Measurements from ENCODE around the gene TGFB2. TPM values are rescaled to one million over a fixed set of nuclear protein-coding genes. Genes with fewer than 3 reads are reported as not detected.

The TGFB2 gene
- total RNA-seq, 2 experiments from 2014 or later = 0.11 TPM

DNA sequence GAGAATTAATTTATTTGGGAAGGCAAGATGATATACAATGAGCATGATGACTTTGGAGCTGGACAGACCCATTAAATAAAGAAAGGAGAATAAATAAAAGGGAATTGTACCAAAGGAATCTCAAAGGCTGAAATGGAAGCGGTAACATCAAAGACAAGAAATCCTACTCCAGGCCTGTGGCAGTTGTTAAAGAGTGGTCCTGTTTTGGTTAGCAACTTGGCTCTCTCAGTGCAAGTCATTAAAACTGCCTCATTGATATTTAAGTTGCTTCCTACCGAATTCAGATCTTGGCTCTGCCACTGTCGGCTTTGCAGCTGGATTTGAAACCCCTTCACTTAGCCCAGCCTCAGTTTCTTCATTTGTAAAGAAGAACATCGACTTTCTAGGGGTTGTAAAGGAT is 10.1 kb downstream of the TGFB2 start:
- H3K27me3 ChIP-seq (ENCODE audit: control insufficient read depth in 1 of 2, insufficient read depth in 2 of 2, low read length in 2 of 2) = no peaks in the 10 kb centered on the region
- Mint-ChIP-seq H3K27me3 (no peaks in the 10 kb centered on the region), H3K36me3 (ENCODE audit: low read depth) (no peaks in the 10 kb centered on the region), H3K27ac (no peak overlapping the region), H3K4me3 (no peak overlapping the region), H3K4me1 (ENCODE audit: low read depth) (peaks cover 14% of the 10 kb centered on the region), H3K9me3 (no peaks in the 10 kb centered on the region)
- intact Hi-C loops (cut with DNase I, micrococcal nuclease) = no loop called here
- ChIA-PET CTCF (no interaction called here), POLR2A (no interaction called here)
- no peaks in the 10 kb centered on the region for H3K36me3 ChIP-seq (ENCODE audit: insufficient read depth, low read length)
- no peak for ATAC-seq (ENCODE audit: poor library complexity)
- TF ChIP-seq CTCF (IDR thresholded peaks at IDR 0.05) = no peak
- no peak overlapping the region for H3K4me3 ChIP-seq (ENCODE audit: low read length)
- H3K27ac ChIP-seq (ENCODE audit: low read depth in 1 of 2, low read length in 2 of 2) = no peak overlapping the region
- no peak for DNase-seq
- H3K4me1 ChIP-seq (ENCODE audit: insufficient read depth, low read length) = peaks cover 5% of the 10 kb centered on the region
- no peaks in the 10 kb centered on the region for H3K9me3 ChIP-seq (ENCODE audit: control insufficient read depth in 1 of 2, insufficient read depth in 1 of 2, low read length in 2 of 2)

GRCh38 chr1:218357211-218357892 is 12.2 kb downstream of the TGFB2 start:
- H3K9me3 Mint-ChIP-seq = no peaks in the 10 kb centered on the region

DNA sequence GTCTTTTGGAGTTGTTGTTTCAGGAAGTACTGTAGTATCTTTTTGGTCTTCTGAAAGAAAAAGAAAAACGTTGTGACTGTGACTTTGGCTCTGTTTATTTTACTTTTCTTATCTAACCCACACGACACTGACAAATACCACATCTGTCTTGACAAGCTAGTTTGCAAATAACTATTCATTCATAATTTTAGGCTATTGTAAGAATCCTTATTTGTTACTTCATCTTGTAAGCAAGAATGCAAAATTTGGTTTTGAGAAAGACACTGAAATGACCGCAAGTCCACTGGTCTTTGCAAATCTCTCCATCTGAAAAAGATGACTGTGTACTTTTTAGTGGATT is 12.7 kb downstream of the TGFB2 start:
- Histone ChIP-seq H3K27ac (ENCODE audit: low read depth in 1 of 2, low read length in 2 of 2) (no peak overlapping the region), H3K36me3 (ENCODE audit: insufficient read depth, low read length) (no peaks in the 10 kb centered on the region), H3K27me3 (ENCODE audit: control insufficient read depth in 1 of 2, insufficient read depth in 2 of 2, low read length in 2 of 2) (no peaks in the 10 kb centered on the region), H3K4me1 (ENCODE audit: insufficient read depth, low read length) (no peaks in the 10 kb centered on the region), H3K9me3 (ENCODE audit: control insufficient read depth in 1 of 2, insufficient read depth in 1 of 2, low read length in 2 of 2) (no peaks in the 10 kb centered on the region), H3K4me3 (ENCODE audit: low read length) (no peak overlapping the region)
- CTCF ChIA-PET = no interaction called here
- Mint-ChIP-seq H3K27me3 (no peaks in the 10 kb centered on the region), H3K36me3 (ENCODE audit: low read depth) (no peaks in the 10 kb centered on the region), H3K4me1 (ENCODE audit: low read depth) (no peaks in the 10 kb centered on the region), H3K4me3 (no peak overlapping the region), H3K9me3 (no peaks in the 10 kb centered on the region), H3K27ac (no peak overlapping the region)
- TF ChIP-seq CTCF (IDR thresholded peaks at IDR 0.05) = no peak
- ATAC-seq (ENCODE audit: poor library complexity) = no peak
- no peak for DNase-seq
- POLR2A ChIA-PET = no interaction called here
- intact Hi-C loops (cut with DNase I, micrococcal nuclease) = no loop called here

More at GRCh38 chr1:218357211-218357892, 12.2 kb downstream of the TGFB2 start:
- H3K9me3 ChIP-seq (ENCODE audit: control insufficient read depth in 1 of 2, insufficient read depth in 1 of 2, low read length in 2 of 2) = no peaks in the 10 kb centered on the region
- POLR2A ChIA-PET = no interaction called here
- DNase-seq (no peak), ATAC-seq (ENCODE audit: poor library complexity) (no peak)
- intact Hi-C loops (cut with DNase I, micrococcal nuclease) = no loop called here
- H3K4me3 Mint-ChIP-seq = no peak overlapping the region
- no peaks in the 10 kb centered on the region for H3K27me3 ChIP-seq (ENCODE audit: control insufficient read depth in 1 of 2, insufficient read depth in 2 of 2, low read length in 2 of 2)
- CTCF ChIA-PET = interaction anchor here (0.7 kb wide), 1 partner anchor 112 kb away, joined by 4 read pairs; no protein-coding TSS in a partner anchor
- no peaks in the 10 kb centered on the region for H3K4me1 ChIP-seq (ENCODE audit: insufficient read depth, low read length)
- no peaks in the 10 kb centered on the region for H3K4me1 Mint-ChIP-seq (ENCODE audit: low read depth)
- no peak overlapping the region for H3K4me3 ChIP-seq (ENCODE audit: low read length)
- no peaks in the 10 kb centered on the region for H3K27me3 Mint-ChIP-seq
- H3K36me3 ChIP-seq (ENCODE audit: insufficient read depth, low read length) = no peaks in the 10 kb centered on the region
- no peak overlapping the region for H3K27ac Mint-ChIP-seq
- no peaks in the 10 kb centered on the region for H3K36me3 Mint-ChIP-seq (ENCODE audit: low read depth)
- H3K27ac ChIP-seq (ENCODE audit: low read depth in 1 of 2, low read length in 2 of 2) = no peak overlapping the region
- no peak for TF ChIP-seq CTCF (IDR thresholded peaks at IDR 0.05)

Data from CD4-positive, alpha-beta T cell (primary cell).